Tibial artery (tissue), 4 donors: Measurements from ENCODE around the gene VPS26A.
A peak's percentile ranks its signal among the peaks of the same experiment; 100 is the strongest.

Experiments used
- DNase-seq, 2 donors: peaks; one replicate each; pipeline ENCODE4 v3.0.0-alpha.2; 2019
- H3K27ac ChIP-seq, 2 donors: fragments of 200-600 bp; sonication (generic) in 1 of 2; 1 replicate in 1 of 2; 2 replicates in 1 of 2; pipeline ENCODE4 v1.5.1; 2018 to 2019; ENCODE audit warnings: mild to moderate bottlenecking in 1 of 2
- H3K27me3 ChIP-seq, 2 donors: fragments of 200-600 bp; sonication (generic) in 1 of 2; one replicate each; pipeline versions ENCODE4 v1.5.1 to v1.6.0; 2016 to 2019
- H3K36me3 ChIP-seq, 3 donors: fragments of 200-600 bp; sonication (generic) in 2 of 3; one replicate each; pipeline ENCODE4 v1.5.1; 2016 to 2019; ENCODE audit warnings: mild to moderate bottlenecking in 2 of 3
- H3K4me1 ChIP-seq, 4 donors: fragments of 200-600 bp; sonication (generic) in 2 of 4; 1 replicate in 3 of 4; 2 replicates in 1 of 4; pipeline ENCODE4 v1.5.1; 2016 to 2019
- H3K4me3 ChIP-seq, 2 donors: fragments of 200-600 bp; sonication (generic) in 1 of 2; 1 replicate in 1 of 2; 2 replicates in 1 of 2; pipeline ENCODE4 v1.5.1; 2018 to 2019; ENCODE audit warnings: mild to moderate bottlenecking in 2 of 2
- H3K9me3 ChIP-seq, 3 donors: fragments of 200-600 bp; sonication (generic) in 1 of 3; one replicate each; pipeline ENCODE4 v1.5.1; 2016 to 2019
- CTCF ChIP-seq, 2 experiments: fragments of 200-600 bp in 1 of 2; fragments of 450-650 bp in 1 of 2; IDR thresholded peaks; one replicate each; pipeline ENCODE4 v1.5.1; 2017 to 2019; ENCODE audit warnings: antibody characterized with exemption in 2 of 2, mild to moderate bottlenecking in 1 of 2, moderate library complexity in 1 of 2
- intact Hi-C: fragments of 100-400 bp; cut with DNase I; formaldehyde crosslinking; loops from one replicate; pipeline ENCODE4 v1.15.0; 2023; ENCODE audit warnings: low total_unique reads

The VPS26A gene

GRCh38 chr10:69123747-69124562, at the start of gene VPS26A:
Gene VPS26A (plus strand): TSS chr10:69124178. CDS start chr10:69124278, 100 bp downstream.
- Histone ChIP-seq H3K27ac (peak within 1 kb of the TSS; percentile 98), H3K4me1 (peaks cover 0 to 24% (median 13%) of the 10 kb centered on the region in 4 donors), H3K27me3 (no peaks in the 10 kb centered on the region), H3K36me3 (no peaks in the 10 kb centered on the region), H3K4me3 (peak within 1 kb of the TSS; percentile 71 to 93), H3K9me3 (no peaks in the 10 kb centered on the region)
- no peak for TF ChIP-seq CTCF (IDR thresholded peaks at IDR 0.05)
- peak; percentile 98 to 99 for DNase-seq
- intact Hi-C loops, result no loop called here

GRCh38 chr10:69074532-69074931, 49.4 kb upstream of the VPS26A start:
- H3K9me3 ChIP-seq, result no peaks in the 10 kb centered on the region
- H3K27me3 ChIP-seq, result no peaks in the 10 kb centered on the region
- H3K4me3 ChIP-seq, result no peak overlapping the region
- intact Hi-C loops, result no loop called here
- H3K27ac ChIP-seq, result no peak overlapping the region
- H3K36me3 ChIP-seq, result no peaks in the 10 kb centered on the region
- TF ChIP-seq CTCF (IDR thresholded peaks at IDR 0.05), result no peak
- no peaks in the 10 kb centered on the region for H3K4me1 ChIP-seq
- DNase-seq, result no peak

GRCh38 chr10:69075431-69075830, 48.5 kb upstream of the VPS26A start:
- no peaks in the 10 kb centered on the region for H3K4me1 ChIP-seq
- DNase-seq, result no peak
- intact Hi-C loops, result no loop called here

GRCh38 chr10:69078311-69078710, 45.7 kb upstream of the VPS26A start:
- TF ChIP-seq CTCF (IDR thresholded peaks at IDR 0.05), result no peak
- Histone ChIP-seq H3K27ac (no peak overlapping the region), H3K4me1 (no peaks in the 10 kb centered on the region), H3K27me3 (no peaks in the 10 kb centered on the region), H3K4me3 (no peak overlapping the region), H3K36me3 (no peaks in the 10 kb centered on the region), H3K9me3 (no peaks in the 10 kb centered on the region)
- no peak for DNase-seq
- intact Hi-C loops, result no loop called here

More at GRCh38 chr10:69075431-69075830, 48.5 kb upstream of the VPS26A start:
- no peak overlapping the region for H3K27ac ChIP-seq
- no peaks in the 10 kb centered on the region for H3K36me3 ChIP-seq
- H3K27me3 ChIP-seq, result no peaks in the 10 kb centered on the region
- no peak for TF ChIP-seq CTCF (IDR thresholded peaks at IDR 0.05)
- H3K4me3 ChIP-seq, result no peak overlapping the region
- H3K9me3 ChIP-seq, result no peaks in the 10 kb centered on the region

GRCh38 chr10:69080226-69080625, 43.8 kb upstream of the VPS26A start:
- intact Hi-C loops, result no loop called here
- Histone ChIP-seq H3K27ac (no peak overlapping the region), H3K36me3 (no peaks in the 10 kb centered on the region), H3K27me3 (no peaks in the 10 kb centered on the region), H3K9me3 (no peaks in the 10 kb centered on the region), H3K4me3 (no peak overlapping the region), H3K4me1 (no peaks in the 10 kb centered on the region)
- no peak for TF ChIP-seq CTCF (IDR thresholded peaks at IDR 0.05)
- no peak for DNase-seq
